DMS153 (cell line): ENCODE measurements around the gene KRTAP4-16.
"Not testable (repeated sequence)": the region's sequence is repeated elsewhere in the genome, so short reads cannot be mapped to it uniquely, and the experiment has no call there.

Experiments
- DNase-seq: peaks from one replicate; lab custom pipeline; 2025; lab: John Stamatoyannopoulos, UW

Gene KRTAP4-16

GRCh38 chr17:41119696-41120690 is 18.0 kb upstream of the KRTAP4-16 start:
- DNase-seq: not testable (repeated sequence)

- no peak for DNase-seq
These were observed 16.7 kb upstream of the KRTAP4-16 start for GRCh38 chr17:41118721-41119120.

- not testable (repeated sequence) for DNase-seq
These were observed 15.9 kb upstream of the KRTAP4-16 start, which contains the start of gene KRTAP4-11 for GRCh38 chr17:41117846-41118386. KRTAP4-11 (minus strand) TSS chr17:41118373; CDS start chr17:41118315, 58 bp downstream.

- no peak for DNase-seq
These were observed 14.3 kb upstream of the KRTAP4-16 start for GRCh38 chr17:41116297-41116696.

- DNase-seq: no peak
These were observed 9.3 kb upstream of the KRTAP4-16 start for GRCh38 chr17:41111151-41111885.

- not testable (repeated sequence) for DNase-seq
These were observed 6.8 kb upstream of the KRTAP4-16 start for GRCh38 chr17:41108728-41109386.

- no peak for DNase-seq
These were observed 6.0 kb upstream of the KRTAP4-16 start for GRCh38 chr17:41107941-41108450.

- DNase-seq: not testable (repeated sequence)
These were observed 3.3 kb upstream of the KRTAP4-16 start, which contains the start of gene KRTAP4-9 for GRCh38 chr17:41105347-41105746. KRTAP4-9 (plus strand) TSS chr17:41105389; CDS start chr17:41105389, 0 bp downstream.

GRCh38 chr17:41104386-41105038 is 2.5 kb upstream of the KRTAP4-16 start:
- not testable (repeated sequence) for DNase-seq

GRCh38 chr17:41103896-41104295 is 1.9 kb upstream of the KRTAP4-16 start:
- DNase-seq: no peak

GRCh38 chr17:41099682-41100480 is 2.1 kb downstream of the KRTAP4-16 start:
- not testable (repeated sequence) for DNase-seq

- DNase-seq: no peak
These were observed 3.5 kb downstream of the KRTAP4-16 start for GRCh38 chr17:41098481-41098880.

- no peak for DNase-seq
These were observed 4.0 kb downstream of the KRTAP4-16 start, which contains the start of gene KRTAP4-8 for GRCh38 chr17:41098042-41098441. KRTAP4-8 (minus strand) TSS chr17:41098142; CDS start chr17:41098084, 58 bp downstream.

- DNase-seq: no peak
These were observed 6.0 kb downstream of the KRTAP4-16 start for GRCh38 chr17:41096055-41096454.

GRCh38 chr17:41088760-41089352 is 13.2 kb downstream of the KRTAP4-16 start:
- not testable (repeated sequence) for DNase-seq

GRCh38 chr17:41084100-41084856 is 17.7 kb downstream of the KRTAP4-16 start, which contains the start of gene KRTAP4-7:
KRTAP4-7 (plus strand) TSS chr17:41084150; CDS start chr17:41084207, 57 bp downstream.
- not testable (repeated sequence) for DNase-seq

GRCh38 chr17:41083427-41083826 is 18.6 kb downstream of the KRTAP4-16 start:
- not testable (repeated sequence) for DNase-seq

- no peak for DNase-seq
These were observed 19.4 kb downstream of the KRTAP4-16 start for GRCh38 chr17:41082626-41083025.

GRCh38 chr17:41076788-41077187 is 25.2 kb downstream of the KRTAP4-16 start:
- DNase-seq: no peak
